Measurements from ENCODE around the gene HOXA3.

Gene HOXA3

DNA sequence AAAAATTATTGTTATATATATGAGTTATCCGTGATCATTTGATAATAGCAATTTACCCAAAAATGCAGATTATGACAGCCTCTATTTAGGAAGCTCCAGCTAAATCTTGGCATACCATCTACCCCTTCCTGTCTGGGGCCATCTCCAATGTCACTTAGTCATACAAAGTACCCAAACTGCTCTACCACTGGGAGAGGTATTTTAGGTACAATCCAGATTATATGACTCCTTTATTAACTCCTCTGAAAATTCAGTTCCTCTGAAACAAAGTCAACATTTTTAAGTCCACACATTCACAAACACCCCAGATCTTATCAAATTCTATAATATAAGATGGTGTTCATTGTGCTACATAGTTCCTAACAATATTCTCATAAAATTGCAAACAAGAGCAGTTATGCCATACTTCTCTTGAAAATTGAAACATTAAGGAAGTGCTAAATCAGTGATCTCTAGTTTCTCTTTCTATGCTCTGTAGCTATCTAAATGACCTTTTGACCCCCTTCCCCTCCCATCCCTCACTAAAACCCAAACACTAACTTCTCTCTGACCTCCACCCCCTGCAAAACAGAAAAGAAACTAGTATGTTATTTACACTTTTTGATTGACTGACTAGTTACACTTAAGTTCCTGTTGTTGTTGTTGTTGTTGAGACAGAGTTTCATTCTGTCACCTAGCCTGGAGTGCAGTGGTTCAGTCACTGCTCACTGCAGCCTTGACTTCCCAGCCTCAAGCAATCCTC lies 73.0 kb downstream of the HOXA3 start:
- DNase-seq: no peak

- DNase-seq: no peak
Measured at GRCh38 chr7:27078616-27079233, 73.7 kb downstream of the HOXA3 start.

GRCh38 chr7:27073076-27073475 lies 79.3 kb downstream of the HOXA3 start:
- DNase-seq: no peak

- no peak for DNase-seq
Measured at GRCh38 chr7:27071622-27072390, 80.6 kb downstream of the HOXA3 start.

- no peak for DNase-seq
Measured at GRCh38 chr7:27068259-27068658, 84.1 kb downstream of the HOXA3 start.

DNA sequence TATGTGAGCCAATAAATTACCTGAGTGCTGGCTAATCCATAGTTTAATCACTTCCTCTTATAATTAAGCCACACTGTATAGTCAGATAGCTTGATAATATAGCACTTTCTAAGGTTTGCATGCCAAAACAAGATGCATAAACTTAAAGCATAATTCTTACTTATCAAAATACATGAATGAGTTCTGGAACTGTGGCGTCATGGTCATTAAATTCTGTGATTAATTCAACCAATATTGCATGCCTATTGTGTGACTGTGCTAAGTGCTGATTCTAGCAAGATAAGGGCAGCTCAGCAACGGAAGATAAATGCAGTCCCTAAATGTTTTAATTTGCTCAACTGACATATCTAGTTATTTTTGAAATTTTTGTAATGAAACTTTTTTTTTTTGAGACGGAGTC lies 86.2 kb downstream of the HOXA3 start:
- no peak for DNase-seq

GRCh38 chr7:27065709-27066108 lies 86.7 kb downstream of the HOXA3 start:
- DNase-seq: no peak

DNA sequence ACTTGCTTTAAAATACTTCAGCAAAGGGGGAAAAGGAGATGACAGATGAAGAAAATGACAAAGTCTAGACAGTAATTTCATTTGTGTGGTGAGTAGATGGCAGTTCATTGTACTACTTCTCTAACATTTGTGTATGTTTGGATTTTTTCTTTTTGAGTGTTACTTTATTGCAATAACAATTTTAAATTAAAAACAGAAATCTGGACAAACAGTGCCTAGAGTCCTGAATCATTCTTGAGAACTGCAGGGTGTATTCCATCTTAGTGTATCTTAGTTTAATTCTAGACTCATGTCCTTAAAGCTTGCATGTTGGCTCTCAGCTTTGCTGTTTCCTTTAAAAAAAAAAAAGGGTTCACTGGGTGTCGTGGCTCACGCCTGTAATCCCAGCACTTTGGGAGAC lies 87.7 kb downstream of the HOXA3 start:
- no peak for DNase-seq

GRCh38 chr7:27064159-27064558 lies 88.2 kb downstream of the HOXA3 start:
- no peak for DNase-seq

GRCh38 chr7:27062946-27063345 lies 89.4 kb downstream of the HOXA3 start:
- no peak for DNase-seq

All from stimulated activated CD4-positive, alpha-beta T cell treated with anti-CD3 and anti-CD28 coated beads, Interleukin-2, amount 100 ng/mL, for 48 hours (primary cell).